ENCODE measurements around the gene CABLES1. TPM values are rescaled to one million over a fixed set of nuclear protein-coding genes. Genes with fewer than 3 reads are reported as not detected.
"Not testable (repeated sequence)": the region's sequence is repeated elsewhere in the genome, so short reads cannot be mapped to it uniquely, and the experiment has no call there.

Gene CABLES1
- total and polyA plus RNA-seq, 2 of the 4 experiments (the other 2 are of a cell fraction): 4.7 to 5.7 TPM

DNA sequence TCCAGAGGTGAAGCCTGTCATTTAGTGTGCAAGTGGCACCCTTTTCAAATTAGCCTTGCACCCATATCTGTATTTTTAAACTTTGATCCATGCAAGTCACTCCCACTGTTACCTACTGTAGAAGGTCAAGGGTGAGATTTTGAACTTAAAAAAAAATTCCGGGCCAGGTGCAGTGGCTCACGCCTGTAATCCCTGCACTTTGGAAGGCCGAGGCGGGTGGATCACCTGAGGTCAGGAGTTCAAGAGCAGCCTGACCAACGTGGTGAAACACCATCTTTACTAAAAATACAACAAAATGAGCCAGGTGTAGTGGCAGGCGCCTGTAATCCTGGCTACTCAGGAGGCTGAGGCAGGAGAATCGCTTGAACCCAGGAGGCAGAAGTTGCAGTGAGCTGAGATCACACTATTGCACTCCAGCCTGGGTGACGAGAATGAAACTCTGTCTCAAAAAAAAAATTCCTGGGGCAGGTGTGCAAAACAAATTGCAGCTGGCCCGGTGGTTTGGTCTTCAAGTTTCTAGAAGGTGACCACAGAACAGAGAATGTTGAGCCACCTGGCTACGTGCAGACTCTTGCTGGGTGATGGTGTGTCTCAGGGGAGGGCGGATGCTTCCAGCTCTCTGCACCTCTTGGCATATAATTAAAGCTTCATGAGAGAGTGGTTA lies 106.7 kb downstream of the CABLES1 start:
- H3K4me2 ChIP-seq (ENCODE audit: low read depth, low read length); H3K23ac ChIP-seq (ENCODE audit: low read depth, low read length); H3K4me3 ChIP-seq (ENCODE audit: insufficient read depth, low read depth, low read length); H4K8ac ChIP-seq (ENCODE audit: low read depth in 2 of 2, low read length in 2 of 2); dilution Hi-C loops (cut with HindIII; ENCODE audit: low sequenced_read_pairs, unreplicated experiment); H4K5ac ChIP-seq (ENCODE audit: low read depth, low read length); H3K4ac ChIP-seq (ENCODE audit: low read depth, low read length); H2AK5ac ChIP-seq (ENCODE audit: low read depth, low read length); H3K9me3 ChIP-seq (ENCODE audit: control insufficient read depth, insufficient read depth, low read length); H2BK5ac ChIP-seq (ENCODE audit: low read depth, low read length, poor library complexity, severe bottlenecking); CTCF ChIA-PET; H3K27ac ChIP-seq (ENCODE audit: insufficient read depth, low read length); H2AK9ac ChIP-seq (replicated peaks; ENCODE audit: low read depth, low read length, poor library complexity); H4K20me1 ChIP-seq (ENCODE audit: insufficient read depth, low read length); H4K91ac ChIP-seq (ENCODE audit: insufficient read depth, low read depth, low read length); H2AFZ ChIP-seq (replicated peaks; ENCODE audit: low read length, poor library complexity); H3K56ac ChIP-seq (ENCODE audit: extremely low read depth, insufficient read depth, low read length); intact Hi-C loops (cut with micrococcal nuclease); H3K14ac ChIP-seq (replicated peaks; ENCODE audit: low read depth, low read length); DNase-seq; H2BK120ac ChIP-seq (ENCODE audit: low read depth, low read length); H3K9ac ChIP-seq (ENCODE audit: low read depth, low read length); H2BK15ac ChIP-seq (ENCODE audit: low read depth, low read length); H3K9me1 ChIP-seq (ENCODE audit: insufficient read depth, low read length); H3K18ac ChIP-seq (ENCODE audit: low read depth, low read length); ATAC-seq (ENCODE audit: low read depth); BruUV-seq (replicated peaks); H2BK20ac ChIP-seq (ENCODE audit: low read depth, low read length); H3K27me3 ChIP-seq (ENCODE audit: control insufficient read depth, insufficient read depth, low read length); in situ Hi-C loops (cut with MboI; ENCODE audit: low sequenced_read_pairs): not testable (repeated sequence)
- Histone ChIP-seq H3K36me3 (ENCODE audit: control insufficient read depth, insufficient read depth, low read length) (peaks cover 40% of the 10 kb centered on the region), H3K79me1 (ENCODE audit: low read depth in 1 of 2, low read length in 2 of 2) (peaks cover 3 to 15% of the 10 kb centered on the region in 2 experiments; a peak in 2 of 4 replicates), H3K4me1 (ENCODE audit: control insufficient read depth, insufficient read depth, low read length) (peaks cover 13% of the 10 kb centered on the region)
- WGBS, 2 experiments (ENCODE audit: extremely low coverage in 2 of 2, insufficient read length in 1 of 2): 93% methylated on average over 2 of the region's 11 CpGs; no CpG with 5 or more reads in 1 of the 2 experiments
- POLR2A ChIA-PET (ENCODE audit: unreplicated experiment): interaction anchor here (0.6 kb wide), 1 partner anchor 164 kb away, joined by 5 read pairs; no protein-coding TSS in a partner anchor
